ENCODE results near the gene PLEKHB2.
"Not testable (repeated sequence)": the region's sequence is repeated elsewhere in the genome, so short reads cannot be mapped to it uniquely, and the experiment has no call there.

The PLEKHB2 gene

GRCh38 chr2:131093696-131094462, 11.3 kb upstream of the PLEKHB2 start:
- DNase-seq, result peak; percentile 42

GRCh38 chr2:131094463-131095281, 10.5 kb upstream of the PLEKHB2 start:
- no peak for DNase-seq

GRCh38 chr2:131103165-131103564, 2.0 kb upstream of the PLEKHB2 start:
- DNase-seq, result no peak

GRCh38 chr2:131104487-131105155, 515 bp upstream of the PLEKHB2 start:
- no peak for DNase-seq

- no peak for DNase-seq
Observed at GRCh38 chr2:131105950-131106801, 1.0 kb downstream of the PLEKHB2 start.

GRCh38 chr2:131112529-131112928, 7.4 kb downstream of the PLEKHB2 start:
- no peak for DNase-seq

- DNase-seq, result no peak
Observed at GRCh38 chr2:131113566-131114227, 8.6 kb downstream of the PLEKHB2 start.

GRCh38 chr2:131114950-131115349, 9.8 kb downstream of the PLEKHB2 start:
- not testable (repeated sequence) for DNase-seq

- DNase-seq, result no peak
Observed at GRCh38 chr2:131115752-131116151, 10.6 kb downstream of the PLEKHB2 start.

GRCh38 chr2:131120815-131121317, 15.7 kb downstream of the PLEKHB2 start:
- no peak for DNase-seq

- no peak for DNase-seq
Observed at GRCh38 chr2:131121464-131121863, 16.3 kb downstream of the PLEKHB2 start.

GRCh38 chr2:131122496-131122895, 17.4 kb downstream of the PLEKHB2 start:
- no peak for DNase-seq

- DNase-seq, result no peak
Observed at GRCh38 chr2:131123192-131123591, 18.1 kb downstream of the PLEKHB2 start.

GRCh38 chr2:131125195-131125757, 20.1 kb downstream of the PLEKHB2 start:
- DNase-seq, result no peak

- DNase-seq, result no peak
Observed at GRCh38 chr2:131126436-131126835, 21.3 kb downstream of the PLEKHB2 start.

GRCh38 chr2:131127076-131127475, 21.9 kb downstream of the PLEKHB2 start:
- DNase-seq, result no peak

GRCh38 chr2:131127981-131128380, 22.8 kb downstream of the PLEKHB2 start:
- no peak for DNase-seq

GRCh38 chr2:131130298-131130596, 25.1 kb downstream of the PLEKHB2 start:
- DNase-seq, result no peak

- DNase-seq, result no peak
Observed at GRCh38 chr2:131132729-131133128, 27.6 kb downstream of the PLEKHB2 start.

GRCh38 chr2:131140581-131140980, 35.4 kb downstream of the PLEKHB2 start:
- no peak for DNase-seq

- no peak for DNase-seq
Observed at GRCh38 chr2:131142849-131143248, 37.7 kb downstream of the PLEKHB2 start.

GRCh38 chr2:131143803-131144202, 38.7 kb downstream of the PLEKHB2 start:
- no peak for DNase-seq
